Measurements from ENCODE around the gene EPRS1. TPM values are rescaled to one million over a fixed set of nuclear protein-coding genes. Genes with fewer than 3 reads are reported as not detected.

EPRS1 gene
- polyA plus RNA-seq, 2 of the 4 experiments (the other 2 are of a cell fraction): 69.4 to 113 TPM

DNA sequence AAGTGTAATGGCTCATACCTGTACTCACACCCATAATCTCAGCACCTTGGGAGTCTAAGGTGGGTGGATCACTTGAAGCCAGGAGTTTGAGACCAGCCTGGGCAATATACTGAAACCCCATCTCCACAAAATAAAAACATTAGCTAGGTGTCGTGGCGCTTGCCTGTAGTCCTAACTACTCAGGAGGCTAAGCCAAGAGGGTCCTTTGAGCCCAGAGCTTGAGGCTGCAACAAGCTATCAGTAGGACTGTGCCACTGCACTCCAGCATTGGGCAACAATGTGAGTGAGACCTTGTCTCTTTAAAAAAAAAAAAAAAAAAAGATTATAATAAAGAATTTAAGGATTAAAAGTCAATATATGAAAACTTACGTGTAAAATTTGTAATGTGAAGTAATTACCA is 31.6 kb upstream of the EPRS1 start:
- no peaks in the 10 kb centered on the region for H3K4me1 ChIP-seq
- H3K4me2 ChIP-seq: no peak overlapping the region
- no peak overlapping the region for H3K4me3 ChIP-seq
- DNase-seq (ENCODE audit: low read depth in 1 of 2, low spot score in 1 of 2) (no peak), FAIRE-seq (no peak), ATAC-seq (no peak)
- H3K27ac ChIP-seq: no peak overlapping the region
- H3K9me3 ChIP-seq: no peaks in the 10 kb centered on the region
- TF ChIP-seq, protein P1, sequence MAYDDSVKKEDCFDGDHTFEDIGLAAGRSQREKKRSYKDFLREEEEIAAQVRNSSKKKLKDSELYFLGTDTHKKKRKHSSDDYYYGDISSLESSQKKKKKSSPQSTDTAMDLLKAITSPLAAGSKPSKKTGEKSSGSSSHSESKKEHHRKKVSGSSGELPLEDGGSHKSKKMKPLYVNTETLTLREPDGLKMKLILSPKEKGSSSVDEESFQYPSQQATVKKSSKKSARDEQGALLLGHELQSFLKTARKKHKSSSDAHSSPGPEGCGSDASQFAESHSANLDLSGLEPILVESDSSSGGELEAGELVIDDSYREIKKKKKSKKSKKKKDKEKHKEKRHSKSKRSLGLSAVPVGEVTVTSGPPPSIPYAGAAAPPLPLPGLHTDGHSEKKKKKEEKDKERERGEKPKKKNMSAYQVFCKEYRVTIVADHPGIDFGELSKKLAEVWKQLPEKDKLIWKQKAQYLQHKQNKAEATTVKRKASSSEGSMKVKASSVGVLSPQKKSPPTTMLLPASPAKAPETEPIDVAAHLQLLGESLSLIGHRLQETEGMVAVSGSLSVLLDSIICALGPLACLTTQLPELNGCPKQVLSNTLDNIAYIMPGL (CRISPR knock-in tag; IDR thresholded peaks at IDR 0.05; ENCODE audit: borderline replicate concordance): no peak
- TF ChIP-seq ZSCAN20 (CRISPR knock-in tag; IDR thresholded peaks at IDR 0.05) (no peak), RNF2 (IDR thresholded peaks at IDR 0.05; ENCODE audit: borderline replicate concordance, low read depth) (no peak), NFE2L2 (conservative IDR thresholded peaks at IDR 0.05; ENCODE audit: low read length) (no peak)
- TF ChIP-seq, protein P2, sequence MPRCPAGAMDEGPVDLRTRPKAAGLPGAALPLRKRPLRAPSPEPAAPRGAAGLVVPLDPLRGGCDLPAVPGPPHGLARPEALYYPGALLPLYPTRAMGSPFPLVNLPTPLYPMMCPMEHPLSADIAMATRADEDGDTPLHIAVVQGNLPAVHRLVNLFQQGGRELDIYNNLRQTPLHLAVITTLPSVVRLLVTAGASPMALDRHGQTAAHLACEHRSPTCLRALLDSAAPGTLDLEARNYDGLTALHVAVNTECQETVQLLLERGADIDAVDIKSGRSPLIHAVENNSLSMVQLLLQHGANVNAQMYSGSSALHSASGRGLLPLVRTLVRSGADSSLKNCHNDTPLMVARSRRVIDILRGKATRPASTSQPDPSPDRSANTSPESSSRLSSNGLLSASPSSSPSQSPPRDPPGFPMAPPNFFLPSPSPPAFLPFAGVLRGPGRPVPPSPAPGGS (IDR thresholded peaks at IDR 0.05): no peak
- CTCF ChIA-PET: no interaction called here
- POLR2A ChIA-PET: interaction anchor here (0.6 kb wide), 2 partner anchors 11 to 12 kb away, joined by 3 to 7 read pairs; partner anchors contain the start of gene BPNT1
- WGBS (ENCODE audit: missing lambda C conversion rate): 89% methylated on average over 3 of the region's 3 CpGs

DNA sequence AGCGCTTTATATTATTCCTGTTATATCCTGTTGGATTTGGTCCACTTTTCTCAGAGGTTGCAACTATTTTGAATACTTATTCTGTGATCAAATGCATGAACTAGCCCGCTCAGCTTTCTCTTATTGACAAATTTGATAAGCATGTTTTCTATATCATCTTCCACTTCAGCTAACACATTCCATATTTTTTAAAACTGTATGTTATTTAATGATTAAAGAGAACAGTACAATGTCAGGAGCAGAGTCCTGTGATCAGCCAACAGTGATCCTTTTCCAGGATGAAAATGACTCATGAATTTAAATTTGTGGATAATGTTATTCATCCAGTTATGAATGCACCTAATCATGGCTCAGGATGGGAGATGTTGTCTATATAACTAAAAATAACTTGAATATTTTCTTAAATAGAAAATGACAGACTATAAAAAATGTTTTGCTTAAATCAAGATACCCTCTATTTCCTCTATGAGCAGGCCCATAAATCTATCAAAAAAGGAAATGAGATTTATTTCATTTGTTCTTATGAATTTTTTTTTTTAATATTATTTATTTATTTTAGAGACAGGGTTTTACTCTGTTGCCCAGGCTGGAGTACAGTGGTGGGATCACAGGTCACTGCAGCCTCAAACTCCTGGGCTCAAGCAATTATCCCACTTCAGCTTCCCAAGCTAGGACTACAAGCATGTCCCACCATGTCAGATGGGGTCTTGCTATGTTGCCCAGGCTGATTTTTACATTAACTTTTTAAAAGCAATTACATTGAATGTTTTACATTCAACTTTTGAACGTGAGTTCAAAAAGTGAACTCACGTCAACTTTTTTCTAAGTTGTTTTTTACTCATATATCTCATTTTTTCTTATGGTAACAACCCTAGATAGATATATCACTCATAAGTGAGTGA is 30.8 kb upstream of the EPRS1 start:
- Histone ChIP-seq H3K4me3 (no peak overlapping the region), H3K4me2 (no peak overlapping the region), H3K27ac (no peak overlapping the region), H3K9me3 (no peaks in the 10 kb centered on the region), H3K4me1 (no peaks in the 10 kb centered on the region)
- no peak for TF ChIP-seq CHD2 (IDR thresholded peaks at IDR 0.05; ENCODE audit: low read length, partially characterized antibody)
- no peak for TF ChIP-seq RFX5 (IDR thresholded peaks at IDR 0.05)
- TF ChIP-seq, protein P2 (IDR thresholded peaks at IDR 0.05): no peak
- TF ChIP-seq JUN (IDR thresholded peaks at IDR 0.05): no peak
- TF ChIP-seq JUNB (IDR thresholded peaks at IDR 0.05): no peak
- no peak for TF ChIP-seq CEBPB (IDR thresholded peaks at IDR 0.05)
- TF ChIP-seq, protein P3, sequence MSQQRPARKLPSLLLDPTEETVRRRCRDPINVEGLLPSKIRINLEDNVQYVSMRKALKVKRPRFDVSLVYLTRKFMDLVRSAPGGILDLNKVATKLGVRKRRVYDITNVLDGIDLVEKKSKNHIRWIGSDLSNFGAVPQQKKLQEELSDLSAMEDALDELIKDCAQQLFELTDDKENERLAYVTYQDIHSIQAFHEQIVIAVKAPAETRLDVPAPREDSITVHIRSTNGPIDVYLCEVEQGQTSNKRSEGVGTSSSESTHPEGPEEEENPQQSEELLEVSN (IDR thresholded peaks at IDR 0.05; ENCODE audit: borderline replicate concordance, low read depth): no peak
- no peak for TF ChIP-seq HDAC2 (IDR thresholded peaks at IDR 0.05)
- TF ChIP-seq POLR2A (IDR thresholded peaks at IDR 0.05; ENCODE audit: low read length): no peak
- TF ChIP-seq HOXB5 (CRISPR knock-in tag; IDR thresholded peaks at IDR 0.05): no peak
- no peak for TF ChIP-seq EHF (CRISPR knock-in tag; IDR thresholded peaks at IDR 0.05)
- TF ChIP-seq PHF8 (IDR thresholded peaks at IDR 0.05; ENCODE audit: borderline replicate concordance, low read depth): no peak
- FAIRE-seq (no peak), ATAC-seq (no peak), DNase-seq (ENCODE audit: low read depth in 1 of 2, low spot score in 1 of 2) (no peak)
- ChIA-PET POLR2A (interaction anchor here (0.6 kb wide), 2 partner anchors 10 to 13 kb away, joined by 3 to 7 read pairs; partner anchors contain the start of gene BPNT1), CTCF (no interaction called here)
- WGBS (ENCODE audit: missing lambda C conversion rate): 92% methylated on average over 4 of the region's 4 CpGs

Data from A549 (cell line).